Diencephalon (tissue), 1 donor: ENCODE measurements around the gene PCDHA5. TPM values are rescaled to one million over a fixed set of nuclear protein-coding genes. Genes with fewer than 3 reads are reported as not detected.

Experiments
- total RNA-seq: library from RNA; depleted of rRNA; stranded (reverse); fragments of >200 nt; gene quantifications from one replicate; pipeline ENCODE4 v1.2.3, GENCODE V29; 2014

PCDHA5 gene
- total RNA-seq, 1 donor from 2014 or later, result 9.9 TPM

Other genes starting within 250 kb of the PCDHA5 start
- 12.9 TPM for gene CD14, start 188.4 kb upstream of the PCDHA5 start, total RNA-seq
- gene TMCO6, start 182.2 kb upstream of the PCDHA5 start, total RNA-seq, result 4.6 TPM
- 37.1 TPM for gene NDUFA2, start 174.0 kb upstream of the PCDHA5 start, total RNA-seq
- gene IK, start 173.8 kb upstream of the PCDHA5 start, total RNA-seq, result 78.4 TPM
- gene WDR55, start 156.7 kb upstream of the PCDHA5 start, total RNA-seq, result 13.4 TPM
- gene DND1, start 148.0 kb upstream of the PCDHA5 start, total RNA-seq, result 0.69 TPM
- 68.0 TPM for gene HARS1, start 130.2 kb upstream of the PCDHA5 start, total RNA-seq
- 28.1 TPM for gene HARS2, start 130.2 kb upstream of the PCDHA5 start, total RNA-seq
- gene ZMAT2, start 121.2 kb upstream of the PCDHA5 start, total RNA-seq, result 42.9 TPM
- 13.8 TPM for gene PCDHA1, start 35.5 kb upstream of the PCDHA5 start, total RNA-seq
- 10.4 TPM for gene PCDHA2, start 26.8 kb upstream of the PCDHA5 start, total RNA-seq
- gene PCDHA3, start 20.6 kb upstream of the PCDHA5 start, total RNA-seq, result 20.1 TPM
- gene PCDHA4, start 14.5 kb upstream of the PCDHA5 start, total RNA-seq, result 15.0 TPM
- gene PCDHA6, start 6.3 kb downstream of the PCDHA5 start, total RNA-seq, result 26.3 TPM
- gene PCDHA7, start 12.7 kb downstream of the PCDHA5 start, total RNA-seq, result 15.2 TPM
- gene PCDHA8, start 19.6 kb downstream of the PCDHA5 start, total RNA-seq, result 9.5 TPM
- 11.3 TPM for gene PCDHA9, start 26.8 kb downstream of the PCDHA5 start, total RNA-seq
- gene PCDHA10, start 34.3 kb downstream of the PCDHA5 start, total RNA-seq, result 11.5 TPM
- gene PCDHA11, start 47.3 kb downstream of the PCDHA5 start, total RNA-seq, result 22.8 TPM
- gene PCDHA12, start 53.7 kb downstream of the PCDHA5 start, total RNA-seq, result 7.4 TPM
- gene PCDHA13, start 60.5 kb downstream of the PCDHA5 start, total RNA-seq, result 9.9 TPM
- 42.7 TPM for gene PCDHAC1, start 104.7 kb downstream of the PCDHA5 start, total RNA-seq
- gene PCDHAC2, start 144.9 kb downstream of the PCDHA5 start, total RNA-seq, result 47.1 TPM
- 0.46 TPM for gene PCDHB1, start 229.8 kb downstream of the PCDHA5 start, total RNA-seq